AG10803 (cell line): ENCODE measurements around the gene PCYT1B.

Experiments
- DNase-seq: peaks from one replicate; pipeline ENCODE4 v3.0.0; 2010; ENCODE audit warnings: low read depth
- H3K4me3 ChIP-seq: 2 replicates; pipeline ENCODE4 v1.5.1; 2011; ENCODE audit warnings: mild to moderate bottlenecking, low read length, control low read depth
- CTCF ChIP-seq: conservative IDR thresholded peaks from 2 replicates; pipeline ENCODE4 v1.5.1; 2011; ENCODE audit warnings: mild to moderate bottlenecking, low read length, control low read depth, inconsistent platforms

PCYT1B gene

GRCh38 chrX:24542756-24543155, 104.4 kb downstream of the PCYT1B start:
- H3K4me3 ChIP-seq: no peak overlapping the region
- no peak for DNase-seq
- TF ChIP-seq CTCF: no peak

GRCh38 chrX:24536551-24536950, 110.6 kb downstream of the PCYT1B start:
- no peak for DNase-seq
- no peak overlapping the region for H3K4me3 ChIP-seq
- TF ChIP-seq CTCF: no peak

- H3K4me3 ChIP-seq: no peak overlapping the region
- no peak for TF ChIP-seq CTCF
- no peak for DNase-seq
Measured at GRCh38 chrX:24528605-24529004, 118.5 kb downstream of the PCYT1B start.

GRCh38 chrX:24526616-24527015, 120.5 kb downstream of the PCYT1B start:
- TF ChIP-seq CTCF: no peak
- no peak for DNase-seq
- H3K4me3 ChIP-seq: no peak overlapping the region

- no peak for DNase-seq
- no peak overlapping the region for H3K4me3 ChIP-seq
- TF ChIP-seq CTCF: no peak
Measured at GRCh38 chrX:24525455-24525854, 121.7 kb downstream of the PCYT1B start.

- DNase-seq: no peak
- no peak overlapping the region for H3K4me3 ChIP-seq
- TF ChIP-seq CTCF: no peak
Measured at GRCh38 chrX:24520472-24520871, 126.7 kb downstream of the PCYT1B start.

- H3K4me3 ChIP-seq: no peak overlapping the region
- TF ChIP-seq CTCF: no peak
- no peak for DNase-seq
Measured at GRCh38 chrX:24515447-24515846, 131.7 kb downstream of the PCYT1B start.
